Suprapubic skin (tissue), 4 donors: ENCODE data around the gene LRMDA. TPM values are rescaled to one million over a fixed set of nuclear protein-coding genes. Genes with fewer than 3 reads are reported as not detected.

Experiments
- DNase-seq, 2 donors: peaks; one replicate each; pipeline ENCODE4 v3.0.0-alpha.2; 2019; ENCODE audit warnings: low spot score in 2 of 2
- H3K27ac ChIP-seq: fragments of 200-600 bp; sonication (generic); one replicate; pipeline ENCODE4 v1.5.1; 2019
- H3K27me3 ChIP-seq: fragments of 200-600 bp; sonication (generic); one replicate; pipeline ENCODE4 v1.5.1; 2019
- H3K36me3 ChIP-seq: fragments of 200-600 bp; sonication (generic); one replicate; pipeline ENCODE4 v1.5.1; 2019
- H3K4me1 ChIP-seq: fragments of 200-600 bp; sonication (generic); one replicate; pipeline ENCODE4 v1.5.1; 2019
- H3K4me3 ChIP-seq: fragments of 200-600 bp; sonication (generic); one replicate; pipeline ENCODE4 v1.5.1; 2019; ENCODE audit warnings: mild to moderate bottlenecking
- H3K9me3 ChIP-seq: fragments of 200-600 bp; sonication (generic); one replicate; pipeline ENCODE4 v1.5.1; 2019
- EP300 ChIP-seq: sonication (generic); formaldehyde crosslinking; IDR thresholded peaks from one replicate; pipeline ENCODE4 v1.6.1; 2017; ENCODE audit warnings: antibody characterized with exemption
- POLR2A ChIP-seq, 2 donors: fragments of 450-650 bp; IDR thresholded peaks; one replicate each; pipeline ENCODE4 v1.6.1; 2017; ENCODE audit warnings: antibody characterized with exemption in 2 of 2, mild to moderate bottlenecking in 2 of 2, moderate library complexity in 2 of 2
- POLR2AphosphoS5 ChIP-seq, 3 donors: sonication (generic); formaldehyde crosslinking; IDR thresholded peaks; one replicate each; pipeline ENCODE4 v1.6.1; 2017; ENCODE audit warnings: antibody characterized with exemption in 3 of 3
- whole genome bisulfite sequencing: methylation state at CpG from one replicate; pipeline ENCODE4 v1.1.5; 2018; 5-methylcytosine and 5-hydroxymethylcytosine counted together
- total RNA-seq, 4 donors: library from RNA; depleted of rRNA; stranded (reverse); fragments of >200 nt; gene quantifications; one replicate each; pipeline ENCODE4 v1.1.0, GENCODE V29; 2016
- TF ChIP-seq, protein P1 (sequence below), 2 donors: fragments of 200-600 bp in 1 of 2; fragments of 450-650 bp in 1 of 2; sonication (generic) in 1 of 2; IDR thresholded peaks; one replicate each; pipeline ENCODE4 v1.5.1; 2016 to 2019; ENCODE audit warnings: antibody characterized with exemption in 2 of 2, mild to moderate bottlenecking in 1 of 2, moderate library complexity in 1 of 2

Gene LRMDA
- total RNA-seq, 4 donors from 2014 or later, result 0.10 to 2.9 (median 1.9) TPM; not detected in 1

DNA sequence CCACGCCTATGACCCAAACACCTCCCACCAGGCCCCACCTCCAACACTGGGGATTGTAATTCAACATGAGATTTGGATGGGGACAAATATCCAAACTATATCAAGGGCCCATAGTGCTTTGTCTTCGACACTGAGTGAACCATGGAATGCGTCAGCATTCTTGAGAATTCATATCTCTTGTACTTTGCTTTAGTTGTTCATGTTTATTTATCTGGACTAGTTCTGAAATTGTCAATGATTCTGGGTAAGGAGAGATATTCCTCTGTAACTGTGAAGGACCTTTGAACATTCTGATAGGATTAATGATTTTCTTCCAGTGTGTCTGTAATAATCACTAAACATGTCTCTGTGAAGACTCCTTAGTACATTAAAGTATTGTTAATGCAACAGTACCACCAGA is 374.8 kb downstream of the LRMDA start:
- H3K27ac ChIP-seq, result no peak overlapping the region
- TF ChIP-seq EP300 (no peak), POLR2A (IDR thresholded peaks at IDR 0.05) (no peak), POLR2AphosphoS5 (IDR thresholded peaks at IDR 0.05) (no peak)
- TF ChIP-seq, protein P1, sequence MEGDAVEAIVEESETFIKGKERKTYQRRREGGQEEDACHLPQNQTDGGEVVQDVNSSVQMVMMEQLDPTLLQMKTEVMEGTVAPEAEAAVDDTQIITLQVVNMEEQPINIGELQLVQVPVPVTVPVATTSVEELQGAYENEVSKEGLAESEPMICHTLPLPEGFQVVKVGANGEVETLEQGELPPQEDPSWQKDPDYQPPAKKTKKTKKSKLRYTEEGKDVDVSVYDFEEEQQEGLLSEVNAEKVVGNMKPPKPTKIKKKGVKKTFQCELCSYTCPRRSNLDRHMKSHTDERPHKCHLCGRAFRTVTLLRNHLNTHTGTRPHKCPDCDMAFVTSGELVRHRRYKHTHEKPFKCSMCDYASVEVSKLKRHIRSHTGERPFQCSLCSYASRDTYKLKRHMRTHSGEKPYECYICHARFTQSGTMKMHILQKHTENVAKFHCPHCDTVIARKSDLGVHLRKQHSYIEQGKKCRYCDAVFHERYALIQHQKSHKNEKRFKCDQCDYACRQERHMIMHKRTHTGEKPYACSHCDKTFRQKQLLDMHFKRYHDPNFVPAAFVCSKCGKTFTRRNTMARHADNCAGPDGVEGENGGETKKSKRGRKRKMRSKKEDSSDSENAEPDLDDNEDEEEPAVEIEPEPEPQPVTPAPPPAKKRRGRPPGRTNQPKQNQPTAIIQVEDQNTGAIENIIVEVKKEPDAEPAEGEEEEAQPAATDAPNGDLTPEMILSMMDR (IDR thresholded peaks at IDR 0.05), result no peak
- WGBS, result 91% methylated on average over 3 of the region's 3 CpGs
- no peaks in the 10 kb centered on the region for H3K9me3 ChIP-seq
- H3K4me1 ChIP-seq, result no peaks in the 10 kb centered on the region
- no peak for DNase-seq
- H3K27me3 ChIP-seq, result no peaks in the 10 kb centered on the region
- no peak overlapping the region for H3K4me3 ChIP-seq
- H3K36me3 ChIP-seq, result no peaks in the 10 kb centered on the region

DNA sequence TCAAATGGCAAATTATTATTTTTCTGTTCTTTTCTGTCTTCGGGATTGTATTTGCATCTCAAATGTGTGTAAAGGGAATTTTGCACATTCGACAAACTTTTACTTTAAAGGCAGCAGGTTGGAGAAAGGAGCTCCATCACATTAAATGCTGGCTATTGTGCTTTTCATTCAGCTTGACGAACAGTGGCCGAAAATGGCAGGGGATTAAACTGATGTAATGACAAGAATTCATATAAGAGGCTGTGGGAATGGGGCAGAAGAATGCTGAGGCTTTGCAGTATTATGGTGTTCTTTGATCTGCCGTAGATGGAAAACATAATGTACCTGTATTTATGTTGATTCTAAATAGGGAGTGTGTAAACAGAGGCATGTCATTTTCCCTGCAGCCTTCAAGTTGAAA is 376.0 kb downstream of the LRMDA start:
- WGBS, result 91% methylated on average over 5 of the region's 5 CpGs

DNA sequence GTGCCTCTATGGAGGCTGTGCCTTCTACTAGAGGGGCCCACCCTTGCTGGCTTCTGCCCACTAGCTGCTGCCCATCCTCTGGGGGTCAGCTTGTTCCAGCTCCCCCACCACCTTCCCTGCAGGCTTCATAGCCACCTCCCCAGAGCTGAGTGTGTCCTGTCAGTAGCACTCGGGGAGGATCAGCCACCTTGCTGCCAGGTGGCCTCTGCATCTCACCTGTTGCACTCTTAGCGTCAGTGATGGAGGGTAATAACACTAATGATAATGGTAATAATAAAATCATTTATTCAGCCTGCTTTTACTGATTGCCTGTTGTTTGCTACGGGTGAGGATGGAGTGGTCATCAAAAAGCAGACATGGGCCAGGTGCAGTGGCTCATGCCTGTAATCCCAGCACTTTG is 377.6 kb downstream of the LRMDA start:
- no peak overlapping the region for H3K4me3 ChIP-seq
- H3K27ac ChIP-seq, result no peak overlapping the region
- H3K27me3 ChIP-seq, result no peaks in the 10 kb centered on the region
- no peaks in the 10 kb centered on the region for H3K36me3 ChIP-seq
- TF ChIP-seq, protein P1 (IDR thresholded peaks at IDR 0.05), result no peak
- TF ChIP-seq POLR2AphosphoS5 (IDR thresholded peaks at IDR 0.05) (no peak), POLR2A (IDR thresholded peaks at IDR 0.05) (no peak), EP300 (no peak)
- no peaks in the 10 kb centered on the region for H3K4me1 ChIP-seq
- no peaks in the 10 kb centered on the region for H3K9me3 ChIP-seq
- WGBS, result 100% methylated on average over 3 of the region's 3 CpGs
- no peak for DNase-seq

More for the DNA sequence above, 376.0 kb downstream of the LRMDA start:
- no peaks in the 10 kb centered on the region for H3K9me3 ChIP-seq
- TF ChIP-seq POLR2AphosphoS5 (IDR thresholded peaks at IDR 0.05), result no peak
- TF ChIP-seq EP300, result no peak
- TF ChIP-seq POLR2A (IDR thresholded peaks at IDR 0.05), result no peak
- TF ChIP-seq, protein P1 (IDR thresholded peaks at IDR 0.05), result no peak
- DNase-seq, result no peak
- no peak overlapping the region for H3K27ac ChIP-seq
- no peaks in the 10 kb centered on the region for H3K36me3 ChIP-seq
- H3K4me1 ChIP-seq, result no peaks in the 10 kb centered on the region
- no peak overlapping the region for H3K4me3 ChIP-seq
- no peaks in the 10 kb centered on the region for H3K27me3 ChIP-seq

DNA sequence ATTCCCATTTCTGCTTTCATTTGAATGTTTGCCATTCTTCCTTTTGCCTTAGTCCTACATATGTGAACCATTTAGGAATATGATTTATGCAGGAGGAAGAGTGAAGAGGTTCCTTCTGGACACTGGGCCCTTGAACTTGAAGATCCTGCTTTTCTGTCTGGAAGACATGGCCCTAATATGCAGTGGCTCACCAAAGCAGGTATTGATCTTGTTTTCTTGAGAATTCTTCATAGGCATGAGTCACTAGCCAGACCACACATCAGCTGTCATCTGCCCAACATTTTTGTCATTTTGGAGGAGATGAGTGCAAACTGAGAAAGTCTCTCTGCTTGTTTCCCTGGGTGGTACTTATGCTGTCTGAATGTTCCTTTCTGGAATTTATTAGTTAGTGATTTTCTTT is 382.6 kb downstream of the LRMDA start:
- no peaks in the 10 kb centered on the region for H3K4me1 ChIP-seq
- no peaks in the 10 kb centered on the region for H3K36me3 ChIP-seq
- TF ChIP-seq, protein P1 (IDR thresholded peaks at IDR 0.05), result no peak
- TF ChIP-seq EP300, result no peak
- no peak for TF ChIP-seq POLR2AphosphoS5 (IDR thresholded peaks at IDR 0.05)
- no peak for TF ChIP-seq POLR2A (IDR thresholded peaks at IDR 0.05)
- H3K4me3 ChIP-seq, result no peak overlapping the region
- no peak overlapping the region for H3K27ac ChIP-seq
- no peaks in the 10 kb centered on the region for H3K9me3 ChIP-seq
- H3K27me3 ChIP-seq, result no peaks in the 10 kb centered on the region
- DNase-seq, result no peak

DNA sequence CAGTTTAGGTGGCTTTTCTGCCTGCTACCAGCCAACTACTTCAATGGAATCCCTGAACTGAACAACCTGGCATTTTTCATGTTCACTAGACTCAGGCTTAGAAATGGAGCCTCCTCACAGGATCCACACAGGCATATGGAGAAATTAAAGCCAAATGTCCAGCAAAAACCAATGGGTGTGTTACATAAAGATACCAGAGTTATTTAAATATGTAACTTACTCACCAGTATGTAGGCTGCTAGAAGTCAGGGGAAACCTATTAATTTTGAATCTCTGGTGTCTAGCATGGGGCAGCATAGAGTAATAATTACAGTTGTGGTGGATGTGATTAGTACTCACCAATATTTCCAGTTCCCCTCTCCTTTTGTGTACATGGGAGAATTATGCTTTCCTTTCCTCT is 383.6 kb downstream of the LRMDA start:
- no peak for DNase-seq
- H3K4me1 ChIP-seq, result no peaks in the 10 kb centered on the region
- H3K9me3 ChIP-seq, result no peaks in the 10 kb centered on the region
- H3K27ac ChIP-seq, result no peak overlapping the region
- no peaks in the 10 kb centered on the region for H3K27me3 ChIP-seq
- TF ChIP-seq, protein P1 (IDR thresholded peaks at IDR 0.05), result no peak
- no peak for TF ChIP-seq EP300
- TF ChIP-seq POLR2AphosphoS5 (IDR thresholded peaks at IDR 0.05), result no peak
- TF ChIP-seq POLR2A (IDR thresholded peaks at IDR 0.05), result no peak
- no peak overlapping the region for H3K4me3 ChIP-seq
- no peaks in the 10 kb centered on the region for H3K36me3 ChIP-seq
